SK-N-SH treated with all-trans-retinoic acid at 6 μM for 48 hours (cell line): ENCODE data around the gene TMIGD3.

Source experiments
- ATAC-seq: fragments of 200-7000 bp; cut with Tn5 transposase; 3 replicates; pipeline ENCODE4 v1.9.1; 2020; ENCODE audit warnings: mild to moderate bottlenecking, moderate library complexity
- ARNTL ChIP-seq: fragments of 450-650 bp; formaldehyde crosslinking; IDR thresholded peaks from 2 replicates; pipeline ENCODE4 v1.5.0; 2020; ENCODE audit warnings: low read depth, mild to moderate bottlenecking, moderate library complexity, borderline replicate concordance
- BACH2 ChIP-seq: fragments of 250-450 bp; sonication (Bioruptor Pico); IDR thresholded peaks from 2 replicates; pipeline ENCODE4 v1.9.0; 2021; ENCODE audit warnings: mild to moderate bottlenecking, borderline replicate concordance
- CSDC2 ChIP-seq: fragments of 250-450 bp; sonication (Bioruptor Pico); IDR thresholded peaks from 2 replicates; pipeline ENCODE4 v1.5.0; 2020; ENCODE audit warnings: mild to moderate bottlenecking, moderate library complexity
- CSRNP3 ChIP-seq: fragments of 250-450 bp; sonication (Bioruptor Pico); IDR thresholded peaks from 2 replicates; pipeline ENCODE4 v1.5.1; 2021; ENCODE audit warnings: mild to moderate bottlenecking, moderate library complexity
- ESRRG ChIP-seq: fragments of 250-450 bp; sonication (Bioruptor Pico); IDR thresholded peaks from 2 replicates; pipeline ENCODE4 v1.6.1; 2021; ENCODE audit warnings: mild to moderate bottlenecking
- GLIS3 ChIP-seq: fragments of 250-450 bp; sonication (Bioruptor Pico); IDR thresholded peaks from 2 replicates; pipeline ENCODE4 v1.5.0; 2020; ENCODE audit warnings: mild to moderate bottlenecking, moderate library complexity
- ISL1 ChIP-seq: fragments of 250-450 bp; sonication (Bioruptor Pico); IDR thresholded peaks from 2 replicates; pipeline ENCODE4 v2.1.2; 2022; ENCODE audit warnings: mild to moderate bottlenecking, moderate library complexity
- OSR1 ChIP-seq: fragments of 250-450 bp; sonication (Bioruptor Pico); IDR thresholded peaks from 2 replicates; pipeline ENCODE4 v1.8.0; 2022; ENCODE audit warnings: moderate library complexity, mild to moderate bottlenecking, inconsistent platforms
- PATZ1 ChIP-seq: fragments of 250-450 bp; sonication (Bioruptor Pico); IDR thresholded peaks from 2 replicates; pipeline ENCODE4 v1.8.0; 2020; ENCODE audit warnings: mild to moderate bottlenecking, moderate library complexity, borderline replicate concordance
- POU6F1 ChIP-seq: fragments of 250-450 bp; sonication (Bioruptor Pico); IDR thresholded peaks from 2 replicates; pipeline ENCODE4 v1.8.0; 2021; ENCODE audit warnings: low read depth, mild to moderate bottlenecking, moderate library complexity, borderline replicate concordance
- PPARA ChIP-seq: fragments of 250-450 bp; sonication (Bioruptor Pico); IDR thresholded peaks from 2 replicates; pipeline ENCODE4 v1.5.0; 2020; ENCODE audit warnings: mild to moderate bottlenecking, borderline replicate concordance
- RARB ChIP-seq: fragments of 250-450 bp; sonication (Bioruptor Pico); IDR thresholded peaks from 2 replicates; pipeline ENCODE4 v1.8.0; 2021; ENCODE audit warnings: mild to moderate bottlenecking, moderate library complexity
- SNAI2 ChIP-seq: fragments of 250-450 bp; sonication (Bioruptor Pico); IDR thresholded peaks from 2 replicates; pipeline ENCODE4 v1.5.0; 2020; ENCODE audit warnings: mild to moderate bottlenecking, moderate library complexity
- TCF4 ChIP-seq: fragments of 250-450 bp; sonication (Bioruptor Pico); IDR thresholded peaks from 2 replicates; pipeline ENCODE4 v1.8.0; 2021; ENCODE audit warnings: mild to moderate bottlenecking, moderate library complexity, borderline replicate concordance
- TOX ChIP-seq: fragments of 250-450 bp; sonication (Bioruptor Pico); IDR thresholded peaks from 2 replicates; pipeline ENCODE4 v1.8.0; 2021; ENCODE audit warnings: mild to moderate bottlenecking, moderate library complexity, borderline replicate concordance
- TSHZ2 ChIP-seq: fragments of 250-450 bp; sonication (Bioruptor Pico); IDR thresholded peaks from 2 replicates; pipeline ENCODE4 v1.5.0; 2020; ENCODE audit warnings: mild to moderate bottlenecking, moderate library complexity
- ZC3H10 ChIP-seq: fragments of 250-450 bp; sonication (Bioruptor Pico); IDR thresholded peaks from 2 replicates; pipeline ENCODE4 v1.5.1; 2021; ENCODE audit warnings: mild to moderate bottlenecking, moderate library complexity
- ZFP30 ChIP-seq: fragments of 450-650 bp; formaldehyde crosslinking; IDR thresholded peaks from 2 replicates; pipeline ENCODE4 v1.5.0; 2022; ENCODE audit warnings: mild to moderate bottlenecking, moderate library complexity
- ZNF565 ChIP-seq: fragments of 450-650 bp; formaldehyde crosslinking; conservative IDR thresholded peaks from 2 replicates; pipeline ENCODE4 v1.5.0; 2020; ENCODE audit warnings: low read depth, mild to moderate bottlenecking, moderate library complexity
- ZNF70 ChIP-seq: fragments of 450-650 bp; formaldehyde crosslinking; IDR thresholded peaks from 2 replicates; pipeline ENCODE4 v1.5.0; 2020; ENCODE audit warnings: mild to moderate bottlenecking, moderate library complexity
- ZNF8 ChIP-seq: fragments of 450-650 bp; formaldehyde crosslinking; IDR thresholded peaks from 2 replicates; pipeline ENCODE4 v1.5.0; 2020; ENCODE audit warnings: mild to moderate bottlenecking, moderate library complexity

TMIGD3 gene

GRCh38 chr1:111505641-111506119 is 2.2 kb upstream of the TMIGD3 start:
- no peak for ATAC-seq
- no peak for TF ChIP-seq ARNTL
- TF ChIP-seq ZC3H10, result no peak
- no peak for TF ChIP-seq BACH2 (CRISPR knock-in tag)
- no peak for TF ChIP-seq PATZ1 (CRISPR knock-in tag)
- TF ChIP-seq ZFP30 (CRISPR knock-in tag), result no peak
- TF ChIP-seq POU6F1 (CRISPR knock-in tag), result no peak
- TF ChIP-seq TSHZ2 (CRISPR knock-in tag), result no peak
- TF ChIP-seq TCF4 (CRISPR knock-in tag), result no peak
- no peak for TF ChIP-seq OSR1
- TF ChIP-seq ESRRG, result no peak
- TF ChIP-seq GLIS3 (CRISPR knock-in tag), result no peak
- no peak for TF ChIP-seq ZNF565 (CRISPR knock-in tag)

- TF ChIP-seq CSRNP3 (CRISPR knock-in tag), result no peak
- TF ChIP-seq RARB (CRISPR knock-in tag), result no peak
- TF ChIP-seq PPARA (CRISPR knock-in tag), result no peak
- TF ChIP-seq ISL1 (CRISPR knock-in tag), result no peak
- no peak for TF ChIP-seq OSR1
- TF ChIP-seq TSHZ2 (CRISPR knock-in tag), result no peak
- no peak for TF ChIP-seq ZNF70 (CRISPR knock-in tag)
- TF ChIP-seq ARNTL, result no peak
- no peak for TF ChIP-seq CSDC2 (CRISPR knock-in tag)
- TF ChIP-seq ZNF565 (CRISPR knock-in tag), result no peak
- TF ChIP-seq SNAI2 (CRISPR knock-in tag), result no peak
- TF ChIP-seq ZNF8 (CRISPR knock-in tag), result no peak
- no peak for TF ChIP-seq TOX (CRISPR knock-in tag)
- TF ChIP-seq POU6F1 (CRISPR knock-in tag), result no peak
- no peak for TF ChIP-seq GLIS3 (CRISPR knock-in tag)
- TF ChIP-seq BACH2 (CRISPR knock-in tag), result no peak
- ATAC-seq, result no peak
These were observed 664 bp upstream of the TMIGD3 start for GRCh38 chr1:111504097-111504496.
